ENCODE results near the gene MEAF6.
"Not testable (repeated sequence)": the region's sequence is repeated elsewhere in the genome, so short reads cannot be mapped to it uniquely, and the experiment has no call there.

The MEAF6 gene

DNA sequence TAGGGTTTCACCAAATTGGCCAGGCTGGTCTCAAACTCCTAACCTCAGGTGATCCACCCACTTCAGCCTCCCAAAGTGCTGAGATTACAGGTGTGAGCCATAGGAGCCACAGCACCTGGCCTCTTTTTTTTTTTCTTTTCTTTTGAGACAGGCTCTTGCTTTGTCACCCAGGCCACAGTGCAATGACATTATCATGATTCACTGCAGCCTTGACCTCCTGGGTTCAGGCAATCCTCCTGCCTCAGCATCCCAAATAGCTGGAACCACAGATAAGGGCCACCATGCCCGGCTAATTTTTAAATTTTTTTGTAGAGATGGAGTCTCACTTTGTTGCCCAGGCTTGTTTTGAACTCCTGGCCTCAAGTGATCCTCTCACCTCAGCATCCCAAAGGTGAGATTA, 15.3 kb upstream of the MEAF6 start:
- not testable (repeated sequence) for DNase-seq

DNA sequence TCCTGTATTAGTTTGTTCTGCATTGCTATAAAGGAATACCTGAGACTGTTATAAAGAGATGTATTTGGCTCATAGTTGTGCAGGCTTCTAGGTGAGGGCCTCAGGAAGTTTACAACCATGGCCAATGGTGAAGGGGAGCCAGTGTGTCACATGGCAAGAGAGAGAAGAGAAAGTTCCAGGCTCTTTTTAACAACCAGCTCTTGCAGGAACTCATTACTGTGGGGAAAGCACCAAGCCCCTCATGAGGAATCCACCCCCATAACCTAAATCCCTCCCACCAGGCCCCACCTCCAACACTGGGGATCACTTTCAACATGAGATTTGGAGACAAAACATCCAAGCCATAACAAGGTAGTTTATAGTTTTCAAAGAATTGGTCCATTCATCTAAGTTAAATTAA, 5.0 kb upstream of the MEAF6 start:
- no peak for DNase-seq

DNA sequence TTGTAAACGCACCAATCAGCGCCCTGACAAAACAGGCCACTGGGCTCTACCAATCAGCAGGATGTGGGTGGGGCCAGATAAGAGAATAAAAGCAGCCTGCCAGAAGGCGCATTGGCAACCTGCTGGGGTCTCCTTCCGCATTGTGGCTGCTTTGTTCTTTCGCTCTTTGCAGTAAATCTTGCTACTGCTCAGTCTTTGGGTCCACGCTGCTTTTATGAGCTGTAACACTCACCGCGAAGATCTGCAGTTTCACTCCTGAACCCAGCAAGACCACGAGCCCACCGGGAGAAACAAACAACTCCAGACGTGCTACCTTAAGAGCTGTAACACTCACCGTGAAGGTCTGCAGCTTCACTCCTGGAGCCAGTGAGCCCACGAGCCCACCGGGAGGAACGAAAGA, 4.4 kb upstream of the MEAF6 start:
- DNase-seq, result not testable (repeated sequence)

DNA sequence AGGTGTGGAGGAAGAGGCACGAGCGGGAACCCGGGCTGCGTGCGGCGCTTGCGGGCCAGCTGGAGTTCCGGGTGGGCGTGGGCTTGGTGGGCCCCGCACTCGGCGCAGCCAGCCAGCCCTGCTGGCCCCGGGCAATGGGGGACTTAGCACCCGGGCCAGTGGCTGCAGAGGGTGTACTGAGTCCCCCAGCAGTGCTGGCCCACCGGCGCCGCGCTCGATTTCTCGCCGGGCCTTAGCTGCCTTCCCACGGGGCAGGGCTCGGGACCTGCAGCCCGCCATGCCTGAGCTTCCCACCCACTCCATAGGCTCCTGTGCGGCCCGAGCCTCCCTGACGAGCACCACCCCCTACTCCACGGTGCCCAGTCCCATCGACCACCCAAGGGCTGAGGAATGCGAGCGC, 3.7 kb upstream of the MEAF6 start:
- DNase-seq, result not testable (repeated sequence)

DNA sequence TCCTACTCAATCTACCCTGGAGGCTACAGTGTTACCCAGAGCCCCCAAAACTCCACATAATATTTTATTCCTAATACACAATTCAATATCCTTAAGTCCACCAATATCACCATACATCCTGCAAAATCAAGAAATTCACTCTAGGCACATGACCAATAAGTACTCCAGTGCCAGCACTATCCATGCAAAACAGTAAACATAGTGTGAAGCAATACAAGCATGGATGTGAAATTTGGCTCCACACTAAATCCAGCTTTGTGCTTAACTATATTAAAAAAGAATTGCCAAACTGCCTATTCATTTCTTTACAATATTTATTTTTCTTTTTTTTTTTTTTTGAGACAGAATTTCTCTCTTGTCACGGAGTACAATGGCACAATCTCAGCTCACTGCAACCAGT, 3.0 kb upstream of the MEAF6 start:
- DNase-seq, result no peak

DNA sequence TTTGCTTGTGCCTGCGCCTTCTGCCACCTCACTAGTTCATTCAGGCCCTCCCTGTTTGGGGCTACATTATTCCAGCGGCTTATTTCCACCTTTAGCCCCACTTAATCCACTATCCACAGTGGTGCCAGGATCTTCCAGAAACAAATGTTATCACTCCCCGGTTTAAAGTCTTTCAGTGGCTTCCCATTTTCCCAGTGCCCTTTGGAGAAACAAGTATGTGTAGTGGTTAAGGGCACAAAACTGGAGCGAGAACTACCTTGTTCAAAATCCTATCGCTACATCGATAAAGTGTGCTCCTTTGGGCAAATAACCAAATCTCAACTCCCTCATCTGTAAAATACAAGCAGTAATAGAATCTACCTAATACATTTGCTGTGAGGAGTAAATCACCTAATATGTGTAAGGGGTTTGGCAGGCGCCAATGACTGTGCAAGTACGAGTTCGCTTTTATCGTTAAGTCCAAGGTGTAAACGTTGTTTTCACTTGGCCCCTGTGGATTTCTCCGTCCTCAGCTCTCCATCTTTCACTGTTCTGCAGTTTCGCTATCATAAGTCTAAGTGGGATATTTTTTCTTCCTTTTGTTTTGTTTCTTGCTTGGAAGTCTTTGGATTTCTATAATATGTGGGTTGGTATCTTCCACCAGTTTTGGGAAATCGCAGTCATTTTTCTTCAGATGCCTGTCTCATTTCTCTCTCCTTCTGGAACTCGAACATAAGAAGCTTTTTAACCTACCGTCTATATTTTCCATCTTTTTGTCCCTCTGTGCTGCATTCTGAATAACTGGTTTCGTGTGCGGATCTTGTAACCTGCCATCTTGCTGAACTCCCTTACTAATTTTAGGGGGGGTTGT, 844 bp upstream of the MEAF6 start:
- no peak for DNase-seq

DNA sequence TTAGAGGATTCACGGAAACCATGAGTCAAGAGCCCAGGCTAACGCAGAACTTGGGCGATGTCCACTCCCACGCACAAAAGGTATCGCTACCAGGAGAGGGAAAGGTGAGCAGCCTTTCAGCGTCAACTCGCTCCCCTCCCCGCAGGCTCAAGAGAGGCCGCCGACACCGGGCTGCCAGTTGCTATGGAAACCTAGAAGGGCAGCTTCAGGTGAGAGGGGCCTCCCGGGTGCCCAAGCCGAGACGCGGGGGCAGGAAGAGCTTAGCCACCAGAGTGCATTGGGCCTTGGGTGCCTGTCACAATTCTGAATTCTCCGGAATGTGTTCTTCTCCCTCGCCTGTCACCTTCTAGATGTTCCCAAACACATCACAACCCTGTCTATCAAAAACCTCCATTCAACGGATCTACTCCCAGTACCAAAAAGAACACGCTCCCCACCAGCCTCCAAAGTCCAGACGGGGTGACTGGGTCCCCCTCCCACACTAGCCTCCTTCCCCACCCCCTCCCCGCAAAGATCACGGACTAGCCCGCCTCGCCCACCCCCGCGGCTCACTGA, 694 bp downstream of the MEAF6 start:
- DNase-seq, result no peak

DNA sequence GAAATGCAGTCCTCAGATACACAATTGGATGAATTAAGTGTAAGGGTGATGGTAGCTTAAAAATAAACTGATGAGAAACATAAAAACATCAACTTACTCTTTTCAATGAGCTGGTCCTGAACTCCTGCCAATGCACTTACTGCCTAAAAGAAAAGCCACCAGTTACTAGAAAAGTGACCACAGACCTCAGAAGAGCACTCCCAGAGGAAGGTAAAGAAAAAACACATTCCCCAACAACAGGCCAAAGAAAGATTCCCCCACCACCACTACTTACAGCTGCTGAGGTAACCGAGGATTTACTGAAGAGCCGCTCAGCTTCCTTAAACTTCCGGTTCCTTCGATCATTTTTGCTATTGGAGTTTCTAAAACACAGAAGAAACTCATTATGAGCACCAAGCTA, 5.4 kb downstream of the MEAF6 start:
- DNase-seq, result no peak

DNA sequence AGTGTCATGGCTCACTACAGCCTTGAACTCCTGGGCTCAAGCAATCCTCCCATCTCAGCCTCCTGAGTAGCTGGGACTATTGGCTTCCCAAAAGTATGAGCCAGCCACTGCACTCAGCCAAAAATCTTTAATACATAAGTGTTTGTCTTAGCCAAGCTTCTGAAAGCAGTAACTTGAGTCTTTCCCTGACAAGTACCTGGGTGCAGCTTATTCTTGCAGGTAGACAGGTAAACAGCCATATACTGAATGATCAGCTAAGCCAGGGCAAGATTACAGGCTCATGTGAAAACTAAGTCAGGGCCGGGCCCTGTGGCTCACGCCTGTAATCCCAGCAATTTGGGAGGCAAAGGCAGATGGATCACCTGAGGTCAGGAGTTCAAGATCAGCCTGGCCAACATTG, 7.8 kb downstream of the MEAF6 start:
- no peak for DNase-seq

DNA sequence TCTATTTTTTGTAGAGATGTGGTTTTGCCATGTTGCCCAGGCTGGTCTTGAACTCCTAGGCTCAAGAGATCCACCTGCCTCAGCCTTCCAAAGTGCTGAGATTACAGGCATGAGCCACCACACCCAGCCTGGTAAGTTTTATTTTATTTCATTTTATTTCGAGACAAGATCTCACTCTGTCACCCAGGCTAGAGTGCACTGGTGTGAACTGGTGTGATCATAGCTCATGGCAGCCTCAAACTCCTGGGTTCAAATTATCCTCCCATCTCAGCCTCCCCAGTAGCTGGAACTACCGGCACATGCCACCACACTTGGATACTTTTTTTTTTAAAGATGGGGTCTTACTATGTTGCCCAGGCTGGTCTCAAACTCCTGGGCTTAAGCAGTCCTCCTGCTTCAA, 11.8 kb downstream of the MEAF6 start:
- DNase-seq, result not testable (repeated sequence)

DNA sequence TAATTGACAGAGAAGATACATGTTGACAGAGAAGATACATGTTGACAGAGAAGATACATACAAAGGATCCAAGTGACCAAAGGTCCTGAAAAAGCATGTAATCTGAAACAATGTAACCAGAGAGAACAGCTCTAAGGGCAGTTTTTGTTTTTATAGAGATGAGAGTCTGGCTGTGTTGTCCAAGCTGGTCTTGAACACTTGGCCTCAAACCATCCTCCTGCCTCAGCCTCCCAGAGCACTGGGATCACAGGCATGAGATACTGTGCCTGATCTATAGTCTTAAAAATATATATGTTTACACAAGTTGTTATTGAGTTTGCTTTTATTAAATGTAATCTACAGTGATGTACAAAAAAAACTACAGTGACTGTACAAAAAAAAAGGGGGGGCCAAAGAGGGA, 12.5 kb downstream of the MEAF6 start:
- no peak for DNase-seq

DNA sequence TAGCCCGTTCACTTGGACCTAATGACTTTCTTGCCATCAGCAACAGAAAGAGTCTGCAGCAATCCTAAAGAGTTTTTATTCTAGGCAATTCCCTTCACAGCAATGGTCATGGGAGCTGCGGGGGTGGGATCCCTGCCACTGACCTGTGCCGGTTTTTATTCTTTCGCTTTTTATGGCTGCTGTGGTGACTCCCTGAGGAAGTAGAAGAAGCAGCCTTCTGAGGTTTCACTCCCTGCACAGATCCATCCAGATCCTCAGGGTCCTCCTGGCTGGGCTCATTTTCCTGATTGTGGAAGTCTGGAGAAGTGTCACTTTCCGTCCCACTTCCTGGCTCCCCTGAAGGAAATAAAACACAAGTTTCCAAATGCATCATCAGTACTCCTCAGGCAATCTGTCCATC, 12.9 kb downstream of the MEAF6 start:
- DNase-seq, result no peak

DNA sequence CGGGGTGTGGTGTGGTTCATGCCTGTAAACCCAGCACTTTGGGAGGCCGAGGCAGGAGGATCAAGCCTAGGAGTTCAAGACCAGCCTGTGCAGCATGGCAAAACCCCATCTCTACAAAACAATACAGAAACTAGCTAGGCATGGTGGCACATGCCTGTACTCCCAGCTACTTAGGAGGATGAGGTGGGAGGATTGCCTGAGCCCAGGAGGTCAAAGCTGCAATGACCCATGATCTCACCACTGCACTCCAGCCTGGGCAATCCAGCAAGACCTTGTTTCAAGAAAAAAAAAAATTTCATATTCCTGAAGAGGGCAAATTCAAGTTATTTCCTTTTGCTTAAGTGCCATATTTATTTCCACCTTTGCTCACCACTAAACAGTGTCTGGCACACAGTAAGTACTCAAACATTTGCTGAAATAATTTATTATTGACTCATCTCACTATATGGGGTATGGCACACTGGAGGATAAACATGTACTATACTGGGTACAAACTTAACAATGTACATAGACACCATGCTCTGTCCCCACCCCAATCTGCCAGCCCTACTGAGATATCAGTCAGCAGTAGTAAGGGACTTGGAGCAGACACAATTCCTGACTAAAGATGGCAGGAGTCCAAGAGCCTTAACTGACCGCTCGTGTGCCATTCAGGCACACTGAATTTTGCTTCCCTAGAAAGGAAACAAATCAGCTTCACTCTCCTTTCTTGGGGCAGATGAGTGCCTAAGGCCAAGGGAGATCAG, 15.5 kb downstream of the MEAF6 start:
- peak; percentile 49 for DNase-seq

DNA sequence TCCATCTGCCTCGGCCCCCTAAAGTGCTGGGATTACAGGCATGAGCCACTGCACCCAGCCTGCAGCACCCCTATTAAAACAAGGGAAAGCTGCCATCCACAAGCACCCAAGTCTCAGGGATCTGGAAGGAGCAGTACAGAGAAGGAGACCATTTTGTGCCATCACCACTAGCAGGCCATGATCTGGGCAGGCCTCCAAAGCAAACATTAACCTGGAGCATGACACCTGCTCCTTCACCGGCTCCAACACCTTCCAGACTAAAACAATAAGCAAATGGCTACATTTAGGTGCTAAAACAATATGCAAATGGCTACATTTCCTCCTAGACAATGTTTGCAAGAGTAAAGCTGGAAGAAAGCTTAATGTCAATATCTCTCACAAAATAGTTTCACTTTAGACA, 16.7 kb downstream of the MEAF6 start:
- DNase-seq, result peak; percentile 87

DNA sequence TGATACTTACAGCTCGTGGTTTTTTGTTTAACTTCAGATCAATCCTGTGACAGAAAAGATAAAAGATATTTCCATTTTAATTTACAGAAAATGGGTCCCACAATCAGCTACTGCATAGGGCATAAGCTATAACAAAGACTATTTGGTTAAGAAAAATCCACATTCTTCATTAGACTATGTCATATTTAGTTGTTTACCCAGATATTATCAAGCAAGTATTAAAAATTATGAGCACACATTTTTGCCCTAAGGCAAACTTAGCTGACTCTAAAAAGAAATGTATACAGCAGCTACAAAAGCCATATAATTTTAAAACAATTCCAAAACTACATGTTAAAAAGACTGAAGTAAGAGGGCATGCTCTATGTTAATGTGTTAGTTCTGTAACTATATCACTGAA, 18.7 kb downstream of the MEAF6 start:
- DNase-seq, result no peak

DNA sequence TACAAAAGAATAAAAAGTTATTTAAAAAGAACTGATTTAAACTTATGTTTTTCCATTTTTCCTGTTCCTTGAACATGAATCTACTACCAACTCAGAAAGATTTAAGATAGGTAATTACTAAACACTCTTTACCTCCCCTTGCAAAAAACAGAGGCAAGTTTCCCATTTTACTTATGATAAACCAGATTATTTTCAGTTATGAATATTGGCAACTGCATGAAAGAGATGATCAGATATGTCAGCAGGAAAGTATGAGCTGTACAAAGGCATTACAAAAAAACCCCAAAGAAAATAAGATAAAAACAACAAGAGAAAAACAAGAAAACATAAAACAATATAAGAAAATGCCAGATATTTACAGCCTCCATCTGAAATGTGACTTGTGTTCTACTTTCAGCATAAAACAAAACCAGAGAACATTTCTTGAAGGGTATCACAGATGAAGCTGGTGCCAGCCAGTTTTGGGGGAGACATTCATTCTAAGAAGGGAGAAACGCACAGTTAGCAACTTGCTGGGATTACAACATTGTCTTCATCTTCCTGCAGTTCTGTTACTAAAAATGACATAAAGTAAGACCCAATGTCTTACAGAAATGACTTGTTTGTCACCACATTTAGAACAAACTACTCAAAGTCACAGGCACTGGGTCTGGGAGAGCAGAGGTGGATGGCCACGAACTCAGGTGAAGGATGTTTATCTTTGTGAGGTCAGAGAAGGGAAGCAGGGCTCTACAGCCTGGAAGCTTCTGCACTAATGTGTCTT, 21.0 kb downstream of the MEAF6 start:
- no peak for DNase-seq

DNA sequence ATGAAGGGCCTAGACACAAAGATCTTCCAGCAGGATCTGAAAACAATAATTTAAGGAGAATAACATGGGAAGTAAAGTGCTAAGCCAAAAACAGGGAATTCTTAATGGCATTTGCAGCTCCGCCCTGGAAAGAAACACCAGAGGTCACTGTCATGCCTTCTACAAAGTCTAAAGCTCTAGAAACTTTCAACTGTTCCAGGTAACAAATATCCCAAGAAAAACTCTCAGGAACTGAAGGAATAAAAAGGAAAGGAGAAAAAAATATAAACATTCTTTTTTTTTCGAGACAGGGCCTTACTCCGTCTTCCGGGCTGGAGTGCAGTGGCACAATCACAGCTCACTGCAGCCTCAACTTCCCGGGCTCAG, 27.0 kb downstream of the MEAF6 start:
- DNase-seq, result no peak

DNA sequence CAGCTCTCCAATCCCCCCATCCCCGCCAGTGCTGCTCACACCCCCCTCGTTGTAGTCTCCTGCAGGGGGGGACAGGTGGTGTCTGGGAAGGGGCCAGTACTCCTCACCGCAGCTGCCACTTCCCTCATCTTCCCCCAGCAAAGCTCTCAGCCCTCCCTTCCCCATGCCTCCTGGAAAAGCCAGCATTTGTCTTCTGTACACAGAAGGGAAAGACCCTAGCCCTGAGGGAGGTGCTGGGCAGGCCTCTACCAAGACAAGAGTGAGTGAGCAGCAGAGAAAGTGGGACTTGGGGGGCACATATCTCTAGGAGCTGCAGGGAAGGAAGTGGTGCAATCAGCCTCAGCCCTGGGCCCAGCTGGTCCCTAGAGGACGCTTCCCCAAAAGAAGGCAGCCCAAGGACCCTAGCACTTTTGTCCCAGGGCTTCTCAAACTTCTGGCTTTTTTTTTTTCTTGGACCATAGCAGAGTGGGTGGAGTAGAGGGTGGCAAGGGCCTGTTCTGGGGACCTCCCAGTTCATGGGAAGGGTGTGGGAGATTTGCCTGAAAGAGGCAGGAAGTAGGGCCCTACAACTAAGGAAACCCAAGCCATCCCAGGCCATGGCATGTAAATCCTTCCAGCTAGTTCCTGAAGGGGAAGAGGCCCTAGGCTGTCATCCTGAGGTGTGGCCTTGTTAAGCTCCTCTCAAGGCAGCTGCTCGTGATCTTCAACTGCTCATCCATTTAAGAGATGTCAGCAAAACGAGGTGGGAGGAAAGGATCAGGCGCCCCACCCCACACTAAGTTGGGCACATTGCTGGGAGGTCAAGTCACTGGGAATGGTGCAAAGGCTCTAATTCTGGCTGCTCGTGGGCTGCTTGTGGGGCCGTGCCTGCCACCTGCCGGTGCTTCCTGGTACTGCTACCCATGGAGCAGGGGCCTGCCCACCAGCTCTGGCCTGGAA, 27.6 kb downstream of the MEAF6 start:
- peak; percentile 42 for DNase-seq

DNA sequence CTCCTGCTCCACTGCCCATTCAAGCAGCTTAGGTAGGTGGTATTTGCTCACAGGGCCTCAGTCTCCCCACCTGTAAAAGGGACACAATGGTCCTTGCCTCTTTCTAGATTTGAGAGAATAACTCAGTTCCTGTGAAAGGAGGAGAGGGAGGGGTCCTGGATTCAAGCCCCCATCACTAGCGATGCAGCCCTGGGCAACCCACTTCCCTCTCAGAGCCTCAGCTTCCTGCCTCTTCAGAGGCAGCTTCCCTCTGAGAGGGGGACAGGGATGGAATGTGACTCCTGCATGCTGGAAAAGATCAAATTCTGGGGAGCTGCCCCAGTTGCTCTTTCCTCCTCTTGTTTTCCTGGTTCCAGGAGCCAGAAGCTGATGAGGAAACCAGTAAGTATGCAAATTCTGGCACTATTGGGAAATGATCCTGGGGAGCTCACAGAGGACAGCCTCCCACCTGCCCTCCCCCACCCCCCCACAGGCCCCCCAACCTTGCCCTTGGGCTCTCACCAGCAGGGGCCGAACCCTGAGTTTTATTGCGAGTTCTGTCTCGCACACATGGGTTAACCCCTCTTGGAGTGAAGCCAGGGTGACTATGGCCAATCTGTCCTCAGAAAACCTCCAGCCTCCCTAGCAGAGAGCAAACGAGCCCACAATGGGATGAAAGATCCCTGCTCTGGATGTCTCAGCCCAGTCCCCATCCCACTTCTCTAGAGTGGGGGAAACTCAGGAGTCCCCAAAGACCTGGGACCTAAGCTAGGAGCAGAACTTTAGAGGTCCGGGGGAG, 28.5 kb downstream of the MEAF6 start:
- DNase-seq, result no peak

DNA sequence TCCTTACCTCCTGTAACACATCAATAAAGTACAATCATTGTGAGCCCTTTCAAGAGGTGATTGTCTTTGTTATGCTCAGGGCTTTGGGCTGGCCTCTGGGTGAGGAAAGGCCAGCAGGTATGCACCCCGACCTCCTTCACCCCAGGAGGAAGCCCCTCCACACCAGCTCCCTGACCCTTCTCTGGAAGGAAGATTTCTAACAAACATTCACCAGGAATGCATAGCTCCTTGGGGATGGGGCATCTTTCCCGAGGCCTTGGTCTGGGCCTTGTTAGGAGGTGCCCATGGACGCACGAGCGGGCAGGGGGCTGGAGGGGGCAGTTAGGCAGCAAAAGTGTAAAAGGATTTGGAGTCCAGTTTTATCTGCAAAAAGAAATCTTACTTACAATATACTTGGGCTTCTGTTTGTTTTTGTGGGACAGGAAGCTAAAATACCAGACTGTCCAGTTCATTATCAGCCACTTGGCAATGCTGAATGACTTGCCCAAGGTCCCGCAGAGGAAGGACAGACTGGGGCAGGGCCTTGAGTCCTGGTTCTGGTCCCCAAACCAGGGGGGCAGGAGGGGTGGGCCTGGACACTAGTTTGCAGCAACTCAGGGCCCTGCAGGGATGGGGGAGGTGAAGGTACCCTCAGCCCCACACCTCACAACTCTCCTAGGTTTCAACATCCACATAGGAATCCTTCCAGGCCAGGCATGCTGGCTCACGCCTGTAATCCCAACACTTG, 30.1 kb downstream of the MEAF6 start:
- no peak for DNase-seq

DNA sequence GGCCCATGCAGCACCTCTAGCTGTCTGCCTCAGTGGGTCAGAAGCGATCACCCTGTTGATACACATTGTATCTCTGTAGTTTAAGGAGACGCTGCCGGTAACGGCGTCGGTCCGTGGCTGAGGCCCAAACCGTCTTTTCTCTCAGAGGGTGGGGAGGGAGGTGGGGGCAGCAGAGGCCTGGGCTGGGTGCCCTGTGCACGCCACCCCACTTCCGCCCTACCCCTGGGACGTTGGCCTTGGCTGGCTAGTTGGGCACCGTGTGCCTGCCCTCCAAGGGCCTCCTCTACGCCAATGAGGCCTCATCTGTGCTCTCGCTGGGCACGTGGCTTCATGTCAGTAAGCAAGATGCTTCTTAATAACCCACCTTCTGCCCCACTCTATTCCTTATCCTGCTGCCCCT, 30.8 kb downstream of the MEAF6 start:
- no peak for DNase-seq
